Measurements from ENCODE around the gene PCDH15. TPM values are rescaled to one million over a fixed set of nuclear protein-coding genes. Genes with fewer than 3 reads are reported as not detected.

The PCDH15 gene
- total and polyA plus RNA-seq, 7 experiments from 2014 or later = not detected

- ATAC-seq (no peak), DNase-seq (no peak)
- no peak overlapping the region for H3K27ac ChIP-seq (ENCODE audit: low read depth, low read length)
- no peaks in the 10 kb centered on the region for H3K4me1 Mint-ChIP-seq
- no peaks in the 10 kb centered on the region for H3K27me3 ChIP-seq (ENCODE audit: control insufficient read depth in 2 of 2, insufficient read depth in 2 of 2, low read length in 2 of 2)
- H3K4me1 ChIP-seq (ENCODE audit: control insufficient read depth in 2 of 2, insufficient read depth in 2 of 2, low read length in 2 of 2) = no peaks in the 10 kb centered on the region
- CTCF ChIA-PET = no interaction called here
- no peak overlapping the region for H3K4me3 ChIP-seq (ENCODE audit: low read length)
- no peak overlapping the region for H3K4me3 Mint-ChIP-seq
- no peaks in the 10 kb centered on the region for H3K36me3 ChIP-seq (ENCODE audit: control insufficient read depth in 2 of 3, insufficient read depth in 3 of 3, low read length in 3 of 3)
- H3K36me3 Mint-ChIP-seq = no peaks in the 10 kb centered on the region
- H3K9me3 Mint-ChIP-seq = peaks cover 0 to 4% (median 0%) of the 10 kb centered on the region in 11 donors
- no peaks in the 10 kb centered on the region for H3K27me3 Mint-ChIP-seq
- H3K9me3 ChIP-seq (ENCODE audit: control insufficient read depth in 2 of 3, low read length in 3 of 3) = no peaks in the 10 kb centered on the region
- no peak overlapping the region for H3K27ac Mint-ChIP-seq
- intact Hi-C loops (cut with micrococcal nuclease) = no loop called here
- POLR2A ChIA-PET = no interaction called here
Measured at GRCh38 chr10:53836638-53837037, 964.4 kb downstream of the PCDH15 start.

- no peaks in the 10 kb centered on the region for H3K36me3 Mint-ChIP-seq
- ChIA-PET CTCF (no interaction called here), POLR2A (no interaction called here)
- no peak overlapping the region for H3K27ac Mint-ChIP-seq
- Histone ChIP-seq H3K27ac (ENCODE audit: low read depth, low read length) (no peak overlapping the region), H3K4me1 (ENCODE audit: control insufficient read depth in 2 of 2, insufficient read depth in 2 of 2, low read length in 2 of 2) (no peaks in the 10 kb centered on the region), H3K36me3 (ENCODE audit: control insufficient read depth in 2 of 3, insufficient read depth in 3 of 3, low read length in 3 of 3) (no peaks in the 10 kb centered on the region), H3K4me3 (ENCODE audit: low read length) (no peak overlapping the region), H3K27me3 (ENCODE audit: control insufficient read depth in 2 of 2, insufficient read depth in 2 of 2, low read length in 2 of 2) (no peaks in the 10 kb centered on the region), H3K9me3 (ENCODE audit: control insufficient read depth in 2 of 3, low read length in 3 of 3) (no peaks in the 10 kb centered on the region)
- no peak for ATAC-seq
- intact Hi-C loops (cut with micrococcal nuclease) = no loop called here
- DNase-seq = no peak
- no peak overlapping the region for H3K4me3 Mint-ChIP-seq
- H3K9me3 Mint-ChIP-seq = peaks cover 0 to 2% (median 0%) of the 10 kb centered on the region in 11 donors
- H3K27me3 Mint-ChIP-seq = no peaks in the 10 kb centered on the region
- H3K4me1 Mint-ChIP-seq = no peaks in the 10 kb centered on the region
Measured at GRCh38 chr10:53833908-53834307, 967.1 kb downstream of the PCDH15 start.

- no peaks in the 10 kb centered on the region for H3K4me1 Mint-ChIP-seq
- no peaks in the 10 kb centered on the region for H3K27me3 Mint-ChIP-seq
- no peak overlapping the region for H3K27ac Mint-ChIP-seq
- DNase-seq (no peak), ATAC-seq (no peak)
- ChIA-PET CTCF (no interaction called here), POLR2A (no interaction called here)
- H3K4me3 Mint-ChIP-seq = no peak overlapping the region
- H3K36me3 Mint-ChIP-seq = no peaks in the 10 kb centered on the region
- peaks cover 0 to 5% (median 0%) of the 10 kb centered on the region in 11 donors for H3K9me3 Mint-ChIP-seq
- intact Hi-C loops (cut with micrococcal nuclease) = no loop called here
- H3K36me3 ChIP-seq (ENCODE audit: control insufficient read depth in 2 of 3, insufficient read depth in 3 of 3, low read length in 3 of 3) = no peaks in the 10 kb centered on the region
- no peaks in the 10 kb centered on the region for H3K4me1 ChIP-seq (ENCODE audit: control insufficient read depth in 2 of 2, insufficient read depth in 2 of 2, low read length in 2 of 2)
- H3K27me3 ChIP-seq (ENCODE audit: control insufficient read depth in 2 of 2, insufficient read depth in 2 of 2, low read length in 2 of 2) = no peaks in the 10 kb centered on the region
- H3K4me3 ChIP-seq (ENCODE audit: low read length) = no peak overlapping the region
- H3K9me3 ChIP-seq (ENCODE audit: control insufficient read depth in 2 of 3, low read length in 3 of 3) = no peaks in the 10 kb centered on the region
- H3K27ac ChIP-seq (ENCODE audit: low read depth, low read length) = no peak overlapping the region
Measured at GRCh38 chr10:53827261-53827660, 973.8 kb downstream of the PCDH15 start.

GRCh38 chr10:53808677-53809372 lies 992.2 kb downstream of the PCDH15 start:
- Mint-ChIP-seq H3K4me1 (no peaks in the 10 kb centered on the region), H3K27me3 (no peaks in the 10 kb centered on the region), H3K27ac (no peak overlapping the region), H3K4me3 (no peak overlapping the region), H3K36me3 (no peaks in the 10 kb centered on the region), H3K9me3 (peaks cover 0 to 20% (median 6%) of the 10 kb centered on the region in 11 donors)
- H3K27me3 ChIP-seq (ENCODE audit: control insufficient read depth in 2 of 2, insufficient read depth in 2 of 2, low read length in 2 of 2) = no peaks in the 10 kb centered on the region
- CTCF ChIA-PET = no interaction called here
- POLR2A ChIA-PET = no interaction called here
- no peak overlapping the region for H3K4me3 ChIP-seq (ENCODE audit: low read length)
- DNase-seq (no peak), ATAC-seq (no peak)
- intact Hi-C loops (cut with micrococcal nuclease) = no loop called here
- no peak overlapping the region for H3K27ac ChIP-seq (ENCODE audit: low read depth, low read length)
- no peaks in the 10 kb centered on the region for H3K9me3 ChIP-seq (ENCODE audit: control insufficient read depth in 2 of 3, low read length in 3 of 3)
- H3K4me1 ChIP-seq (ENCODE audit: control insufficient read depth in 2 of 2, insufficient read depth in 2 of 2, low read length in 2 of 2) = no peaks in the 10 kb centered on the region
- no peaks in the 10 kb centered on the region for H3K36me3 ChIP-seq (ENCODE audit: control insufficient read depth in 2 of 3, insufficient read depth in 3 of 3, low read length in 3 of 3)

- Histone ChIP-seq H3K27me3 (ENCODE audit: control insufficient read depth in 2 of 2, insufficient read depth in 2 of 2, low read length in 2 of 2) (no peaks in the 10 kb centered on the region), H3K27ac (ENCODE audit: low read depth, low read length) (no peak overlapping the region), H3K9me3 (ENCODE audit: control insufficient read depth in 2 of 3, low read length in 3 of 3) (no peaks in the 10 kb centered on the region), H3K4me3 (ENCODE audit: low read length) (no peak overlapping the region), H3K4me1 (ENCODE audit: control insufficient read depth in 2 of 2, insufficient read depth in 2 of 2, low read length in 2 of 2) (no peaks in the 10 kb centered on the region), H3K36me3 (ENCODE audit: control insufficient read depth in 2 of 3, insufficient read depth in 3 of 3, low read length in 3 of 3) (no peaks in the 10 kb centered on the region)
- no peak for ATAC-seq
- POLR2A ChIA-PET = no interaction called here
- H3K4me3 Mint-ChIP-seq = no peak overlapping the region
- H3K4me1 Mint-ChIP-seq = no peaks in the 10 kb centered on the region
- DNase-seq = no peak
- no peaks in the 10 kb centered on the region for H3K36me3 Mint-ChIP-seq
- CTCF ChIA-PET = no interaction called here
- intact Hi-C loops (cut with micrococcal nuclease) = no loop called here
- H3K9me3 Mint-ChIP-seq = peaks cover 2 to 21% (median 8%) of the 10 kb centered on the region in 11 donors
- H3K27ac Mint-ChIP-seq = no peak overlapping the region
- no peaks in the 10 kb centered on the region for H3K27me3 Mint-ChIP-seq
Measured at GRCh38 chr10:53786236-53786900, 1014.7 kb downstream of the PCDH15 start.

GRCh38 chr10:53771701-53772100 lies 1029.3 kb downstream of the PCDH15 start:
- Histone ChIP-seq H3K36me3 (ENCODE audit: control insufficient read depth in 2 of 3, insufficient read depth in 3 of 3, low read length in 3 of 3) (no peaks in the 10 kb centered on the region), H3K9me3 (ENCODE audit: control insufficient read depth in 2 of 3, low read length in 3 of 3) (no peaks in the 10 kb centered on the region), H3K4me1 (ENCODE audit: control insufficient read depth in 2 of 2, insufficient read depth in 2 of 2, low read length in 2 of 2) (no peaks in the 10 kb centered on the region), H3K27me3 (ENCODE audit: control insufficient read depth in 2 of 2, insufficient read depth in 2 of 2, low read length in 2 of 2) (no peaks in the 10 kb centered on the region), H3K27ac (ENCODE audit: low read depth, low read length) (no peak overlapping the region), H3K4me3 (ENCODE audit: low read length) (no peak overlapping the region)
- H3K27me3 Mint-ChIP-seq = no peaks in the 10 kb centered on the region
- POLR2A ChIA-PET = no interaction called here
- H3K4me1 Mint-ChIP-seq = no peaks in the 10 kb centered on the region
- no peak for ATAC-seq
- H3K9me3 Mint-ChIP-seq = peaks cover 0 to 17% (median 7%) of the 10 kb centered on the region in 11 donors
- no peak overlapping the region for H3K4me3 Mint-ChIP-seq
- H3K36me3 Mint-ChIP-seq = no peaks in the 10 kb centered on the region
- CTCF ChIA-PET = no interaction called here
- intact Hi-C loops (cut with micrococcal nuclease) = no loop called here
- no peak overlapping the region for H3K27ac Mint-ChIP-seq
- no peak for DNase-seq

- H3K27ac Mint-ChIP-seq = no peak overlapping the region
- no peaks in the 10 kb centered on the region for H3K4me1 Mint-ChIP-seq
- no peak for ATAC-seq
- H3K27ac ChIP-seq (ENCODE audit: low read depth, low read length) = no peak overlapping the region
- H3K4me1 ChIP-seq (ENCODE audit: control insufficient read depth in 2 of 2, insufficient read depth in 2 of 2, low read length in 2 of 2) = no peaks in the 10 kb centered on the region
- no peaks in the 10 kb centered on the region for H3K27me3 ChIP-seq (ENCODE audit: control insufficient read depth in 2 of 2, insufficient read depth in 2 of 2, low read length in 2 of 2)
- no peaks in the 10 kb centered on the region for H3K36me3 ChIP-seq (ENCODE audit: control insufficient read depth in 2 of 3, insufficient read depth in 3 of 3, low read length in 3 of 3)
- no peaks in the 10 kb centered on the region for H3K36me3 Mint-ChIP-seq
- intact Hi-C loops (cut with micrococcal nuclease) = no loop called here
- no peak for DNase-seq
- H3K4me3 Mint-ChIP-seq = no peak overlapping the region
- CTCF ChIA-PET = no interaction called here
- POLR2A ChIA-PET = no interaction called here
- H3K9me3 ChIP-seq (ENCODE audit: control insufficient read depth in 2 of 3, low read length in 3 of 3) = no peaks in the 10 kb centered on the region
- peaks cover 0 to 20% (median 6%) of the 10 kb centered on the region in 11 donors for H3K9me3 Mint-ChIP-seq
- H3K27me3 Mint-ChIP-seq = no peaks in the 10 kb centered on the region
- no peak overlapping the region for H3K4me3 ChIP-seq (ENCODE audit: low read length)
Measured at GRCh38 chr10:53770903-53771302, 1030.1 kb downstream of the PCDH15 start.
